Measurements from ENCODE around the gene FGF16. TPM values are rescaled to one million over a fixed set of nuclear protein-coding genes. Genes with fewer than 3 reads are reported as not detected.

The FGF16 gene
- total and polyA plus RNA-seq, 2 of the 8 experiments (the other 6 are each of a cell fraction or from before 2014, with no cell fraction given), result 0.50 to 1.4 TPM

DNA sequence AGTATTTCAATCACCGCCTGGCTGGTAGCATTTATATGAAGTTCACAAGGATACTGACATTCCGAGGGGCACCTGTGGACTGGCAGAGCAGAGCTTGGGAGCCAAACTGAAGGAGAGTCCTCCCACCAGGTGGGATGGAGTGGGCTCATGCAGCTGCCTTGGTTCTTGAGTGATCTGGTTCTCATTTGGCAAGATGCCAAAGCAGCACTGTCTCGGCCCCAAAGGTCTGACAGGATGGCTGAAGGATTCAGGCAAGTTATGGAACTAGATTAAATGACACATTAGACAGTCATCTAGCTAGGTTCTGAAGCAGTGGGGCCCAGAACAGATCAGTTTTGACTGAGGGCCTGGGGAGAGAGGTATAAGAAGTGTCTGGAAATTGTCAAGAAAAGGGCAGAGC lies 3.2 kb downstream of the FGF16 start:
- H2BK5ac ChIP-seq (ENCODE audit: low read depth, low read length), result no peak overlapping the region
- peaks cover 0 to 7% (median under 1%) of the 10 kb centered on the region in 4 experiments; a peak in 2 of 7 replicates for H3K4me1 ChIP-seq (replicated peaks in 1 of 4; ENCODE audit: control insufficient read depth in 3 of 4, insufficient read depth in 4 of 4, low read length in 3 of 4)
- no peak overlapping the region for H2BK120ac ChIP-seq (replicated peaks; ENCODE audit: low read depth, low read length)
- H3K4ac ChIP-seq (replicated peaks; ENCODE audit: insufficient read length, low read depth, low read length), result no peak overlapping the region
- H3K18ac ChIP-seq (ENCODE audit: extremely low read depth, low read length), result no peak overlapping the region
- no peak overlapping the region for H2BK20ac ChIP-seq (ENCODE audit: low read length)
- no peak overlapping the region for H2AK5ac ChIP-seq (ENCODE audit: low read depth, low read length)
- H4K8ac ChIP-seq (ENCODE audit: extremely low read depth, insufficient read depth, low read length), result no peak overlapping the region
- TF ChIP-seq, protein P1, sequence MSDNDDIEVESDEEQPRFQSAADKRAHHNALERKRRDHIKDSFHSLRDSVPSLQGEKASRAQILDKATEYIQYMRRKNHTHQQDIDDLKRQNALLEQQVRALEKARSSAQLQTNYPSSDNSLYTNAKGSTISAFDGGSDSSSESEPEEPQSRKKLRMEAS (IDR thresholded peaks at IDR 0.05), result no peak
- TF ChIP-seq SIRT6 (IDR thresholded peaks at IDR 0.05; ENCODE audit: low read length) (no peak), TEAD4 (IDR thresholded peaks at IDR 0.05; ENCODE audit: low read depth, low read length) (no peak), RXRA (IDR thresholded peaks at IDR 0.05; ENCODE audit: insufficient read depth, low read depth, low read length) (no peak), RBBP5 (IDR thresholded peaks at IDR 0.05; ENCODE audit: borderline replicate concordance, low read depth, low read length) (no peak), SP2 (IDR thresholded peaks at IDR 0.05; ENCODE audit: low read length) (no peak), RAD21 (IDR thresholded peaks at IDR 0.05 in 1 of 2, conservative IDR thresholded peaks at IDR 0.05 in 1 of 2; ENCODE audit: low read depth in 2 of 2, low read length in 2 of 2) (no peak), BCL11A (IDR thresholded peaks at IDR 0.05; ENCODE audit: low read depth in 2 of 2, low read length in 2 of 2) (no peak), BACH1 (IDR thresholded peaks at IDR 0.05; ENCODE audit: low read length) (no peak)
- TF ChIP-seq, protein P2, sequence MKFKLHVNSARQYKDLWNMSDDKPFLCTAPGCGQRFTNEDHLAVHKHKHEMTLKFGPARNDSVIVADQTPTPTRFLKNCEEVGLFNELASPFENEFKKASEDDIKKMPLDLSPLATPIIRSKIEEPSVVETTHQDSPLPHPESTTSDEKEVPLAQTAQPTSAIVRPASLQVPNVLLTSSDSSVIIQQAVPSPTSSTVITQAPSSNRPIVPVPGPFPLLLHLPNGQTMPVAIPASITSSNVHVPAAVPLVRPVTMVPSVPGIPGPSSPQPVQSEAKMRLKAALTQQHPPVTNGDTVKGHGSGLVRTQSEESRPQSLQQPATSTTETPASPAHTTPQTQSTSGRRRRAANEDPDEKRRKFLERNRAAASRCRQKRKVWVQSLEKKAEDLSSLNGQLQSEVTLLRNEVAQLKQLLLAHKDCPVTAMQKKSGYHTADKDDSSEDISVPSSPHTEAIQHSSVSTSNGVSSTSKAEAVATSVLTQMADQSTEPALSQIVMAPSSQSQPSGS (IDR thresholded peaks at IDR 0.05; ENCODE audit: low read length), result no peak
- no peak overlapping the region for H3K4me3 ChIP-seq (ENCODE audit: extremely low read depth in 1 of 4, insufficient read depth in 2 of 4, low read depth in 3 of 4, low read length in 4 of 4)
- H2BK12ac ChIP-seq (ENCODE audit: low read depth, low read length), result no peak overlapping the region
- no peak overlapping the region for H3K4me2 ChIP-seq (ENCODE audit: insufficient read depth in 1 of 2, low read depth in 2 of 2, low read length in 2 of 2)
- no peaks in the 10 kb centered on the region for H3K79me2 ChIP-seq (ENCODE audit: control insufficient read depth in 1 of 2, insufficient read depth in 2 of 2, low read length in 2 of 2)
- WGBS, 2 experiments (ENCODE audit: extremely low coverage in 1 of 2, insufficient coverage in 1 of 2, insufficient read length in 1 of 2, insufficient replicate concordance in 2 of 2, low coverage in 1 of 2, low lambda C conversion rate in 2 of 2, missing lambda C conversion rate in 1 of 2), result 100% methylated on average over 2 of the region's 3 CpGs; no CpG with 5 or more reads in 1 of the 2 experiments
- FAIRE-seq (no peak), DNase-seq (ENCODE audit: low read depth in 1 of 2, low spot score in 2 of 2) (no peak)
- no peak overlapping the region for H4K5ac ChIP-seq (ENCODE audit: insufficient read length, low read depth, low read length)
- H3K79me1 ChIP-seq (ENCODE audit: low read depth, low read length), result no peaks in the 10 kb centered on the region
- ChIA-PET POLR2A (ENCODE audit: partially characterized antibody) (no interaction called here), CTCF (ENCODE audit: partially characterized antibody) (interaction anchor here (0.6 to 1.4 kb wide), 3 partner anchors 12 to 43 kb away, joined by 3 read pairs; no protein-coding TSS in a partner anchor)
- no peak overlapping the region for H2AFZ ChIP-seq (ENCODE audit: low read length)
- H3K23ac ChIP-seq (ENCODE audit: insufficient read length), result no peak overlapping the region
- H3K56ac ChIP-seq (replicated peaks; ENCODE audit: insufficient read length, low read depth, low read length), result no peak overlapping the region
- no peak overlapping the region for H3K14ac ChIP-seq (ENCODE audit: insufficient read length)
- no peaks in the 10 kb centered on the region for H3K36me3 ChIP-seq (ENCODE audit: control insufficient read depth in 2 of 4, insufficient read depth in 4 of 4, low read length in 3 of 4)
- H3K9ac ChIP-seq (replicated peaks in 1 of 4; ENCODE audit: extremely low read depth in 1 of 4, low read depth in 3 of 4, low read length in 3 of 4), result no peak overlapping the region
- H3K27ac ChIP-seq (ENCODE audit: low read depth, low read length), result no peak overlapping the region
- no peak overlapping the region for H2BK15ac ChIP-seq (ENCODE audit: low read length)
- H4K91ac ChIP-seq (replicated peaks; ENCODE audit: insufficient read length, low read length), result no peak overlapping the region
- H3K27me3 ChIP-seq (replicated peaks in 1 of 4; ENCODE audit: control insufficient read depth in 3 of 4, extremely low read depth in 1 of 4, insufficient read depth in 3 of 4, low read length in 3 of 4), result peaks cover 3 to 25% (median 12%) of the 10 kb centered on the region in 4 experiments; a peak in 6 of 7 replicates
- no peaks in the 10 kb centered on the region for H3K9me3 ChIP-seq (ENCODE audit: insufficient read depth in 2 of 2, low read depth in 1 of 2, low read length in 1 of 2)
- no peaks in the 10 kb centered on the region for H4K20me1 ChIP-seq (replicated peaks in 1 of 2; ENCODE audit: control insufficient read depth in 1 of 2, insufficient read depth in 2 of 2, low read length in 2 of 2)
- H3K23me2 ChIP-seq (ENCODE audit: low read depth, low read length), result peaks cover 11% of the 10 kb centered on the region; the same call in 1 of the 2 replicates
